GM18873 (cell line): ENCODE results near the gene ADI1.

ENCODE experiments used
- ATAC-seq: cut with Tn5 transposase; IDR thresholded peaks from one replicate; pipeline ENCODE4 v1.9.1; 2021; ENCODE audit warnings: mild to moderate bottlenecking, moderate library complexity, moderate number of reproducible peaks; ENCODE audit not compliant: unreplicated experiment, low FRiP score

ADI1 gene

GRCh38 chr2:3482363-3482821 is 36.9 kb downstream of the ADI1 start:
- no peak for ATAC-seq

DNA sequence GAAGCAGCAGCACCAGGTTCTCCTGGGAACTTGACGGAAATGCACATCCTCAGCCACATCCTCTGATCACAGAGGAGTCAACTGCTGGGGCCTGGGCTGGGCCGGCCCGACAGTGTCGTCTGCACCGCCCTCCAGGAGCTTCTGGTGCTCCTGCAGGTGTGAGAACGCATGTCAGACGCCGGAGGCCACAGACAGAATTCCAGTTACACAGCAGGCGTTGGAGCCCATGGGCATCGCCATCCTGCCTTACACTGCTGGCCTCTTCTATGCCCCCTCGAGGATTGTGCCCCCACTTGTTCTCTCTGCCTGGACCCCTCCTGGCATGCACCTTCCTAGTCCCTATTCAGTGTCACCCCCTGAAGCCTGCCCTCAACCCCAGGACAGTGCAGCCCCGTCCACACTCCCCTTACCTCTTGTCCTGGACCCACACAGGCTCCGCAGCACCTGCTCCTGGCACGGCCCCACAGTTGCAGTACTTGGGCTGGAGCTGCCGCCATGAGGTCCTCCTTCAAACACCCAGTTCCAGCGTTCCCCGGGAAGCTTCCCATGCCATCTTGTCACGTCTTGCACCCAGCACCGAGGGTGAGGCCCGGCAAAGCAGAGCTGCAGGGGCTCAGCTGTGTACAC is 37.5 kb downstream of the ADI1 start:
- no peak for ATAC-seq

- ATAC-seq = no peak
Observed at GRCh38 chr2:3481011-3481400, 38.3 kb downstream of the ADI1 start.

DNA sequence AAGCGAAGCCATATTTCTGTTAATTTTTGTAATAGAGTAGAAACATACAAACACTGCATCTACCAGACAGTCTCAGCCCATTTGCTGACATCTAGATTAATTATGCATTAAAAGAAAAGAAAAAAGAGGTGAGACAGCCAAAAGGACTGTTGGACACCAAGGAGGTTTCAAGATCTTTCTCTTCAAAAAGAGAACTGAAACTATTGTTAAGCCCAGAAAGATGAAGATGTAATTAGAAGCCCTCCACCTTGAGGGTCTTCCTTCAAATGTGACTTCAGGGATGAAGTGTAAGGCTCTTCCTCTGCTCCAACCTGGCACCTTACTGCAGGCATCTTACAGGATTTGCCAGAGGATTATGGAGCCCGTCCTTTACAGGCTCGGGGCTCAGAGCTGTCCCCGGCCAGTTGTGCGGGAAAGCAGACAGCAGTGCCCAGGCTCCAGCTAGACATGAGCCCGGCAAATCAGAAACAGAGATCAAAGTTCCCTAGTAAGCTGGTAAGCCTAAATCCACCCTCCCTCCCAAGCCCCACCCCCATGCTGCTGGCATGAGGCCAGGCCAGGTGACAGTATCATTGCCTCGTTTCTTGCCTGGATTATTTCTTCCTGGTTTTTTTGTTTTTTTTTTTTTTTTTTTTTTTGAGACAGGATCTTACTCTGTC is 38.9 kb downstream of the ADI1 start:
- ATAC-seq = no peak

GRCh38 chr2:3479430-3480320 is 39.7 kb downstream of the ADI1 start:
- ATAC-seq = no peak

DNA sequence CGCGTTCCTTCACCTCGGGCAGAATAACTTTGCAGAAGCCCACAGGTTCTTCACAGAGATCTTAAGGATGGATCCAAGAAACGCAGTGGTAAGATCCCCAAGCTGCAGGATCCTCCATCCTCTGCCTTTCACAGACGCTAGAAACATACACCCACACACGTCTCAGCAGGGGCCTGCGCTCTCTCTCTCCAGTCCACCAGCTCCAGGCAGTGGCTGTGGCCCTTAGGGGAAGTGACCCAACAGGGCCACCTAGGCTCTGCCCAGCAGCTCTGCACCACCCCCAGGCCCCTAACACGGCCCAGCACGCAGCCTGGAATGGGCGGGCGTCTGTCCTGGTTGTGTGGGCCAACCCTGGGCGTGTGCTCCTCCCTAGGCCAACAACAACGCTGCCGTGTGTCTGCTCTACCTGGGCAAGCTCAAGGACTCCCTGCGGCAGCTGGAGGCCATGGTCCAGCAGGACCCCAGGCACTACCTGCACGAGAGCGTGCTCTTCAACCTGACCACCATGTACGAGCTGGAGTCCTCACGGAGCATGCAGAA is 40.4 kb downstream of the ADI1 start:
- ATAC-seq = no peak

DNA sequence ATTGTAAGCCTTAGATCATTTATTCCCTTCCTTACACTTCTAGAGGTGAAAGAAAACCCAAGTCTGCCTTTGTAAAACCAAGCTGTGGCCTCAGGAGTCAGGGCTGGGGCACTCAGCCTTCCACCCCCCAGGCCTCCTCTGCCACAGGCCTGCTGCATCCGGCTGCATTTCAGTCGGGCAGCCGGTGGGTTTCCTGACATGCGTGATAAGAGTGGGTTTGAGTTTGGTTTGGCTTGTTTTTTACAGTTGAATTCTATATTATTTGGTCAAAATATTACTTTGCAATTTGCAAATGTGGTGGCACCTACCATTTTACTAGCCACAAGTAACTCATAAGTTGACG is 42.4 kb downstream of the ADI1 start:
- ATAC-seq = no peak

- ATAC-seq = no peak
Observed at GRCh38 chr2:3476321-3476984, 42.9 kb downstream of the ADI1 start.

- no peak for ATAC-seq
Observed at GRCh38 chr2:3475771-3476170, 43.6 kb downstream of the ADI1 start.

GRCh38 chr2:3472966-3473365 is 46.4 kb downstream of the ADI1 start:
- no peak for ATAC-seq

DNA sequence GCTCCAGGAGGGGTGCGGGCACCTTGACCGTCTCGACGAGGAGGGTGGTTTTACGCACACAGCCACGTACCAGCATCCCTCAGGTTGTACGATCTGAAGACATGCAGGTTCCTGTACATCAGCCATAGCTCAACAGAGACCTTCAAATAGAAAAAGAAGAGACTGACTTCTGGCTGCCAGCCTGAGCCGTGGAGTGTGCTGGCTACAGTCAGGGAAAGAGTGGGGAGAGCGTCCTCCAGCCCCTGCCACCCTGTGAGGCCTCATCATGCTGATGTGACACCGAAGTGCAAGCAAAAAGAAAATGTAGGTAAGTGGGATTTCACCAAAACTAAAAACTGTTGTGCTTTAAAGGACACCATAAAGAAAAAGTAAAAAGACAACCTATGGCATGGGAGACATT is 47.0 kb downstream of the ADI1 start:
- ATAC-seq = no peak

- ATAC-seq = no peak
Observed at GRCh38 chr2:3470856-3471737, 48.2 kb downstream of the ADI1 start.

DNA sequence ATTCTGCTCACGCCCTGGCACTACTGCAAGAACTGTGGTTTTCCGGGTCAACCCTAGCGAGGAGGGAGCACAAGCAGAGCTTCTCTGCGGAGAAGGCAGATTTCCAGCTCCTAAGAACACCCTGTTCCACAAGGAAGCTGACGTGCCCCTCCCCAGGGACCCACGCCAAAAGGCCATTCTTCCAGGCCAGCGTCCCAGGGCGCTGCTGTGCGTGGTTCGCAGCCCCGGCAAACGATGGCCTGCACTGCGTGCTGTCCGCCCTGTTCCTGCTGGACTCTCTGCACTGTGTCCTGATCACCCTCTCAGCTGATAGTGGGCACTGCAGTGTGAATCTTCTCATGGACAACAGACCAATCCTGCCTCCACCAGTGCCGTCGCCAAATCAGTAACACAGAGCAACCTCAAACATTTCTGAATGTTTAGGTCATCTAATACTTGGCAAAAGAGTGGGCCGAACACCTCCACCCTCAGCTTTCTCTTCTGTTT is 49.1 kb downstream of the ADI1 start:
- no peak for ATAC-seq

GRCh38 chr2:3469486-3469885 is 49.8 kb downstream of the ADI1 start:
- no peak for ATAC-seq

GRCh38 chr2:3468296-3468988 is 50.9 kb downstream of the ADI1 start:
- no peak for ATAC-seq

DNA sequence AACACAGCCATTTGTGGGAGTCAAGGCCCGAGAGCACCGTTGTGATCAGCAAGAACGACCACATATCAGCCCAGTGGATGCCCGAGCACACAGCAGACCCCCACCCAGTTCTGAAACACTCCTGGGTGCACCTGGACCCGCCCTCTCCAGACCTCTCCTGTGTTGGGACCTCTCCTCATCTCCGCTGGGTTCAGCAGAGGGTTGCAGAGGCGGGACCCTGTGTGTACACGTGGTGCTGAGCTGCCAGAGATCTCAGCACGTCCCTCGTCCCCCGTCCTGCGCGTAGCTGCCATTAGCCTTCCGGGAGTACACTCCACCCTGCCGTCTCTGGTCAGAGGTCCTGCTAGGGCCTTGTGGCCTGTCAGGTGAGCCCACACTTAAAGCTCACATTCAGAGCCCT is 51.7 kb downstream of the ADI1 start:
- ATAC-seq = no peak

- no peak for ATAC-seq
Observed at GRCh38 chr2:3466966-3467365, 52.4 kb downstream of the ADI1 start.

DNA sequence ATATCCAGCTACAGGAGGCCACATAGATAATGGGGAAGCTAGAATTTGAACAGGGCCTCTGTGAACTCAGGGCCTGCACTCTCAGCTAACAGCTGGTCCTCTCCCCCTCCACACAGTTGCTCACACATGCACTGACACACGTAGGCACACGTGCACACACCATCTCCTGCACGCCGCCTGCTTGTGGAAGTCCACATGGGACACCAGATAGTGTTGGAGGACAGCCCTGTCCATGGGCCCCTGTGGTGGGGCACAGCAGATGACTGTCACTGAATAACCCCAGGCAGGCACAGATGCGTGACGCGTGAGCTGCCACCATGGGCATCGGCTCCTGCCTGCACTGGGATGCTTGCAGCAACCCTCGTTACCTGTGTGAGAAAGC is 52.9 kb downstream of the ADI1 start:
- ATAC-seq = no peak

- no peak for ATAC-seq
Observed at GRCh38 chr2:3465844-3466481, 53.4 kb downstream of the ADI1 start.
